Ishikawa (cell line): Measurements from ENCODE around the gene TSEN15.
A peak's percentile ranks its signal among the peaks of the same experiment; 100 is the strongest.

Experiments used
- CEBPB ChIP-seq: IDR thresholded peaks from 2 replicates; pipeline ENCODE4 v1.6.1; 2012
- CREB1 ChIP-seq: IDR thresholded peaks from 2 replicates; pipeline ENCODE4 v1.6.1; 2012; ENCODE audit warnings: low read depth
- EGR1 ChIP-seq: IDR thresholded peaks from 2 replicates; pipeline ENCODE4 v1.6.1; 2012
- EP300 ChIP-seq: IDR thresholded peaks from 2 replicates; pipeline ENCODE4 v1.6.1; 2012; ENCODE audit warnings: borderline replicate concordance
- MAX ChIP-seq: IDR thresholded peaks from 2 replicates; pipeline ENCODE4 v1.6.1; 2012
- RAD21 ChIP-seq: IDR thresholded peaks from 2 replicates; pipeline ENCODE4 v1.6.1; 2012; ENCODE audit warnings: low read depth
- REST ChIP-seq: IDR thresholded peaks from 2 replicates; pipeline ENCODE4 v1.6.1; 2012; ENCODE audit warnings: low read depth, mild to moderate bottlenecking
- TAF1 ChIP-seq: IDR thresholded peaks from 2 replicates; pipeline ENCODE4 v1.6.1; 2012; ENCODE audit warnings: low read depth, mild to moderate bottlenecking
- USF1 ChIP-seq: IDR thresholded peaks from 2 replicates; pipeline ENCODE4 v1.6.1; 2012
- YY1 ChIP-seq: IDR thresholded peaks from 2 replicates; pipeline ENCODE4 v1.6.1; 2012; ENCODE audit warnings: low read depth
- ZBTB7A ChIP-seq: IDR thresholded peaks from 2 replicates; pipeline ENCODE4 v1.6.1; 2012; ENCODE audit warnings: low read depth

- TF ChIP-seq TAF1: no peak
- no peak for TF ChIP-seq ZBTB7A
- no peak for TF ChIP-seq RAD21
- peak; percentile 26; the same call in 1 of the 2 replicates for TF ChIP-seq MAX
- TF ChIP-seq CEBPB: no peak
- no peak for TF ChIP-seq EGR1
- 0 out of 2 replicates have a peak, but pooled peaks have one; percentile 23 for TF ChIP-seq YY1
- TF ChIP-seq EP300: no peak
- peak; percentile 27; the same call in 1 of the 2 replicates for TF ChIP-seq USF1
- TF ChIP-seq CREB1: no peak
- no peak for TF ChIP-seq REST
Measured at GRCh38 chr1:184056921-184057555, 5.5 kb downstream of the TSEN15 start.
